ENCODE measurements around the gene MAP4. TPM values are rescaled to one million over a fixed set of nuclear protein-coding genes. Genes with fewer than 3 reads are reported as not detected.

MAP4 gene
- total RNA-seq, 1 experiment from 2014 or later = 137 TPM

- no peaks in the 10 kb centered on the region for H3K27me3 Mint-ChIP-seq (ENCODE audit: insufficient read depth, unreplicated experiment)
- H3K4me3 Mint-ChIP-seq (ENCODE audit: unreplicated experiment) = no peak overlapping the region
- no peaks in the 10 kb centered on the region for H3K4me1 ChIP-seq
- TF ChIP-seq CTCF (IDR thresholded peaks at IDR 0.05; ENCODE audit: insufficient read depth in 1 of 2, low read depth in 1 of 2, low read length in 1 of 2, severe bottlenecking in 1 of 2, unreplicated experiment in 1 of 2) = no peak
- no peak overlapping the region for H3K4me3 ChIP-seq (ENCODE audit: low read depth, low read length)
- H3K9me3 ChIP-seq = no peaks in the 10 kb centered on the region
- CTCF ChIA-PET = no interaction called here
- no peak overlapping the region for H3K27ac Mint-ChIP-seq (ENCODE audit: unreplicated experiment)
- H3K36me3 Mint-ChIP-seq (ENCODE audit: insufficient read depth, unreplicated experiment) = peaks cover 81% of the 10 kb centered on the region
- no peaks in the 10 kb centered on the region for H3K9me3 Mint-ChIP-seq (ENCODE audit: unreplicated experiment)
- no peaks in the 10 kb centered on the region for H3K27me3 ChIP-seq (replicated peaks; ENCODE audit: control insufficient read depth, insufficient read depth, low read length)
- BruUV-seq (replicated peaks) = no TSS peak
- peaks cover 2% of the 10 kb centered on the region; the same call in 1 of the 2 replicates for H3K36me3 ChIP-seq (ENCODE audit: control insufficient read depth, insufficient read depth, low read length)
- POLR2A ChIA-PET = no interaction called here
- no peaks in the 10 kb centered on the region for H3K4me1 Mint-ChIP-seq (ENCODE audit: low read depth, unreplicated experiment)
- intact Hi-C loops (cut with micrococcal nuclease; ENCODE audit: unreplicated experiment) = no loop called here
- DNase-seq = no peak
These were observed 148.7 kb downstream of the MAP4 start for GRCh38 chr3:47867451-47868044.

GRCh38 chr3:47865192-47865591 lies 151.0 kb downstream of the MAP4 start:
- no peak overlapping the region for H3K4me3 ChIP-seq (ENCODE audit: low read depth, low read length)
- CTCF ChIA-PET = interaction anchor here (1.0 kb wide), 1 partner anchor 286 kb away, joined by 6 read pairs; no protein-coding TSS in a partner anchor
- Mint-ChIP-seq H3K27me3 (ENCODE audit: insufficient read depth, unreplicated experiment) (no peaks in the 10 kb centered on the region), H3K4me3 (ENCODE audit: unreplicated experiment) (no peak overlapping the region), H3K9me3 (ENCODE audit: unreplicated experiment) (no peaks in the 10 kb centered on the region), H3K36me3 (ENCODE audit: insufficient read depth, unreplicated experiment) (peaks cover 65% of the 10 kb centered on the region), H3K27ac (ENCODE audit: unreplicated experiment) (no peak overlapping the region), H3K4me1 (ENCODE audit: low read depth, unreplicated experiment) (no peaks in the 10 kb centered on the region)
- intact Hi-C loops (cut with micrococcal nuclease; ENCODE audit: unreplicated experiment) = no loop called here
- DNase-seq = no peak
- no peaks in the 10 kb centered on the region for H3K27me3 ChIP-seq (replicated peaks; ENCODE audit: control insufficient read depth, insufficient read depth, low read length)
- no peaks in the 10 kb centered on the region; the same call in 1 of the 2 replicates for H3K36me3 ChIP-seq (ENCODE audit: control insufficient read depth, insufficient read depth, low read length)
- POLR2A ChIA-PET = interaction anchor here (0.5 kb wide), 1 partner anchor 516 kb away, joined by 3 read pairs; no protein-coding TSS in a partner anchor
- no TSS peak for BruUV-seq (replicated peaks)
- no peaks in the 10 kb centered on the region for H3K9me3 ChIP-seq
- no peaks in the 10 kb centered on the region for H3K4me1 ChIP-seq
- no peak for TF ChIP-seq CTCF (IDR thresholded peaks at IDR 0.05; ENCODE audit: insufficient read depth in 1 of 2, low read depth in 1 of 2, low read length in 1 of 2, severe bottlenecking in 1 of 2, unreplicated experiment in 1 of 2)

GRCh38 chr3:47863391-47864128 lies 152.7 kb downstream of the MAP4 start:
- no peaks in the 10 kb centered on the region for H3K27me3 Mint-ChIP-seq (ENCODE audit: insufficient read depth, unreplicated experiment)
- peaks cover 60% of the 10 kb centered on the region for H3K36me3 Mint-ChIP-seq (ENCODE audit: insufficient read depth, unreplicated experiment)
- no peak for TF ChIP-seq CTCF (IDR thresholded peaks at IDR 0.05; ENCODE audit: insufficient read depth in 1 of 2, low read depth in 1 of 2, low read length in 1 of 2, severe bottlenecking in 1 of 2, unreplicated experiment in 1 of 2)

More at GRCh38 chr3:47863391-47864128, 152.7 kb downstream of the MAP4 start:
- no peaks in the 10 kb centered on the region; the same call in 1 of the 2 replicates for H3K36me3 ChIP-seq (ENCODE audit: control insufficient read depth, insufficient read depth, low read length)
- Mint-ChIP-seq H3K9me3 (ENCODE audit: unreplicated experiment) (no peaks in the 10 kb centered on the region), H3K4me3 (ENCODE audit: unreplicated experiment) (no peak overlapping the region), H3K4me1 (ENCODE audit: low read depth, unreplicated experiment) (no peaks in the 10 kb centered on the region), H3K27ac (ENCODE audit: unreplicated experiment) (no peak overlapping the region)
- ChIA-PET CTCF (no interaction called here), POLR2A (no interaction called here)
- H3K9me3 ChIP-seq = no peaks in the 10 kb centered on the region
- intact Hi-C loops (cut with micrococcal nuclease; ENCODE audit: unreplicated experiment) = no loop called here
- no TSS peak for BruUV-seq (replicated peaks)
- no peak for DNase-seq
- H3K4me1 ChIP-seq = no peaks in the 10 kb centered on the region
- H3K27me3 ChIP-seq (replicated peaks; ENCODE audit: control insufficient read depth, insufficient read depth, low read length) = no peaks in the 10 kb centered on the region
- H3K4me3 ChIP-seq (ENCODE audit: low read depth, low read length) = no peak overlapping the region

All from Caco-2 (cell line).